ENCODE measurements around the gene DENND1A. TPM values are rescaled to one million over a fixed set of nuclear protein-coding genes. Genes with fewer than 3 reads are reported as not detected.

The DENND1A gene
- total and polyA plus RNA-seq, 2 experiments from 2014 or later, result 13.1 to 28.7 TPM

GRCh38 chr9:123834218-123834888 is 95.6 kb downstream of the DENND1A start (continued):
- no peak for TF ChIP-seq REST (IDR thresholded peaks at IDR 0.05; ENCODE audit: unreplicated experiment)
- no peak for TF ChIP-seq NANOG (IDR thresholded peaks at IDR 0.05; ENCODE audit: borderline replicate concordance)
- no peak for TF ChIP-seq ZNF331 (CRISPR knock-in tag; IDR thresholded peaks at IDR 0.05; ENCODE audit: low read depth)
- no peak for TF ChIP-seq STAT1 (IDR thresholded peaks at IDR 0.05; ENCODE audit: unreplicated experiment)
- no peak for TF ChIP-seq POLR2AphosphoS5 (IDR thresholded peaks at IDR 0.05; ENCODE audit: low read depth)
- no peak for TF ChIP-seq EZH2phosphoT487 (IDR thresholded peaks at IDR 0.05; ENCODE audit: unreplicated experiment)
- TF ChIP-seq CREB1 (CRISPR knock-in tag; IDR thresholded peaks at IDR 0.05; ENCODE audit: low read depth), result no peak
- no peak for TF ChIP-seq EZH2 (IDR thresholded peaks at IDR 0.05; ENCODE audit: low read depth, unreplicated experiment)
- no peak for TF ChIP-seq ETS1 (IDR thresholded peaks at IDR 0.05)

GRCh38 chr9:123832858-123833650 is 96.9 kb downstream of the DENND1A start:
- no peaks in the 10 kb centered on the region for H3K9me2 ChIP-seq (ENCODE audit: insufficient read depth)
- no peaks in the 10 kb centered on the region for H3K27me3 ChIP-seq (ENCODE audit: insufficient read depth)
- peaks cover 36% of the 10 kb centered on the region for H3K79me2 ChIP-seq (replicated peaks; ENCODE audit: insufficient read depth)
- no peaks in the 10 kb centered on the region for H3F3A ChIP-seq (replicated peaks; ENCODE audit: low read depth)
- H3K4me1 ChIP-seq (ENCODE audit: insufficient read depth), result peaks cover 28% of the 10 kb centered on the region
- Mint-ChIP-seq H3K9me3 (peaks cover 20% of the 10 kb centered on the region), H3K27ac (no peak overlapping the region), H3K4me3 (no peak overlapping the region), H3K4me1 (peaks cover 38% of the 10 kb centered on the region), H3K27me3 (ENCODE audit: insufficient read depth, low read depth, poor library complexity) (no peaks in the 10 kb centered on the region), H3K36me3 (ENCODE audit: low read depth) (peaks cover 25% of the 10 kb centered on the region)
- H3K4me2 ChIP-seq, result no peak overlapping the region
- no peak overlapping the region for H3K27ac ChIP-seq (ENCODE audit: low read depth)
- DNase-seq (ENCODE audit: low spot score), result no peak
- H3K36me3 ChIP-seq (ENCODE audit: insufficient read depth), result no peaks in the 10 kb centered on the region
- H2AFZ ChIP-seq, result no peak overlapping the region
- ATAC-seq, result no peak
- H4K20me1 ChIP-seq (replicated peaks; ENCODE audit: insufficient read depth), result no peaks in the 10 kb centered on the region
- H3K4me3 ChIP-seq, result no peak overlapping the region
- TF ChIP-seq JUNB (IDR thresholded peaks at IDR 0.05; ENCODE audit: unreplicated experiment) (no peak), ZNF462 (CRISPR knock-in tag; IDR thresholded peaks at IDR 0.05) (no peak)
